T-helper 22 cell (primary cell): ENCODE measurements around the gene CYP17A1.
"Not testable (repeated sequence)": the region's sequence is repeated elsewhere in the genome, so short reads cannot be mapped to it uniquely, and the experiment has no call there.

Experiments used
- DNase-seq: peaks from one replicate; pipeline ENCODE4 v3.0.0-alpha.2; 2020; ENCODE audit warnings: low read depth

Gene CYP17A1

DNA sequence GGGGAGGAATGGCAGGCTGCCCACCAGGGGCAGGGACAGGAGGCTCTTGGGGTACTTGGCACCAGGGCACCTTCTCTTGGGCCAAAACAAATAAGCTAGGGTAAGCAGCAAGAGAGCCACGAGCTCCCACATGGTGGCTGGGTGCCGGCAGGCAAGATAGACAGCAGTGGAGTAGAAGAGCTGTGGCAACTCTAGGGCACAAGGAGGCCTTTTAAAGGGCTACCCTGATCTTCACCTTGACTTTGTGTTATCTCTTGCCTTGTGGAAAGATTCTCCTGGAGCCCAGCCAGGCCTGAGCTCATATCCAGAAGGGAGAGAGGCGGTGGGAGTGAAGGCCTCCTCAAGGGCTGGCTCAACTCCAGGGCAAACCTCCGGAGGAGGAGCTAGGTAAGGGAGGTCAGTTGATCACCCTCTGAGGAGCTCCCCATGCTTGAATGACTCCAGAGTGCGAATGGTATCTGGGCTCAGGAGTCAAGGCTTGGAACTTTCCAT lies at the start of gene CYP17A1:
CYP17A1 (minus strand) TSS at position 184 of the 492 bp plus-strand sequence; CDS start at position 132, 52 bp downstream.
- DNase-seq: no peak

- no peak for DNase-seq
Measured at GRCh38 chr10:102880256-102880655, 43.0 kb upstream of the CYP17A1 start.

DNA sequence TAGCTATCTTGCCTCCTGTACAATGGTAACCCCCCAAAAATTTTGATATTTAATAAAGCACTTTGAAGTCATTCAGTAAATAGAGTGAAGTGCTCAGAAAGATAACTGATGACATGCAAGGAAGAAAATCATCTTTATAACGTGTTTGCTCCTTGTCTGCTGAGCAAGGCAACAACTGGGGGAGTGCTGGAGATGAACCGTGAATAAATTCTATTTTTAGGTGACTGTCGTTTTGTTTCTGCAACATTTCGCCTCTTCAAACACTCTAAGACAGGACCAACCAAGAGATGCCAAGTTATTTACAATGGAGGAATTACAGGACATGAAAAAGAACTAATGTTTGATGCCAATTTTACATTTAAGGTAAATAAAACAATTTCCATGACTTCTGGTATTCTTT lies 41.4 kb upstream of the CYP17A1 start:
- DNase-seq: no peak

DNA sequence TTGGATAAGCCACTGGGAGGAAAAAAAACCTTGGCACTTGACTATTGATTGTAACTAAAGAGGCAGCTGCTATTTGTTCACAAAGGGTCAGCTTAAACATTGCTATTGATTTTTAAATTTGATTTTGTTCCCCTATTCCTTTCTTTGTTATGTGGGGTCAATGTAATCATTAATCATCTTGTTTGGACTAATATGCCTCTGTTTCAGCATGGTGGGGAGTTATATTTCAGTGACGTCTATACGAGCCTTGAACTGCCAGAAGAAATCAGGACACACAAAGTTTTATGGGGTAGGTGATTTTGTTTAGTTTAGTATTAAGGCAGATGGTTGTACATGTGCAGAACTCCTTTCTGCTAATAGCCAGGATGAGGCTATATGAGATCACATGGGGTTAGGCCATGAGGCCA lies 39.5 kb upstream of the CYP17A1 start:
- DNase-seq: no peak

DNA sequence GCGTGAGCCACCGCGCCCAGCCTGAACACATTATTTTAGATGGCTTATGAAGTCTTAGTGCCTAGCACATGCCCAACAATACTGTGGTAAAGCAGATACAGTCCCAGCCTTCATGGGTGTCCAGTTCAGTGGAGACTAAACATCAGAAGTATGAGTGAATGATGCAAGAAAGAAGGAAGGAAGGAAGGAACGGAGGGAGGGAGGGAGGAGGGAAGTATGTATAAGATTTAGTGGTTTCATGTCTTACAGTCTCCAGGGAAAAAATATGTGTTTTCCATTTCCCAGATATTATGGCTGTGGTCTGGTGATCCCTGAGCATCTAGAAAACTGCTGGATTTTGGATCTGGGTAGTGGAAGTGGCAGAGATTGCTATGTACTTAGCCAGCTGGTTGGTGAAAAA lies 35.0 kb upstream of the CYP17A1 start:
- no peak for DNase-seq

- DNase-seq: no peak
Measured at GRCh38 chr10:102870221-102870620, 33.0 kb upstream of the CYP17A1 start.

- DNase-seq: no peak
Measured at GRCh38 chr10:102869258-102870198, 32.3 kb upstream of the CYP17A1 start, which contains the start of gene AS3MT. AS3MT (plus strand) TSS chr10:102869470; CDS start chr10:102869593, 123 bp downstream.

DNA sequence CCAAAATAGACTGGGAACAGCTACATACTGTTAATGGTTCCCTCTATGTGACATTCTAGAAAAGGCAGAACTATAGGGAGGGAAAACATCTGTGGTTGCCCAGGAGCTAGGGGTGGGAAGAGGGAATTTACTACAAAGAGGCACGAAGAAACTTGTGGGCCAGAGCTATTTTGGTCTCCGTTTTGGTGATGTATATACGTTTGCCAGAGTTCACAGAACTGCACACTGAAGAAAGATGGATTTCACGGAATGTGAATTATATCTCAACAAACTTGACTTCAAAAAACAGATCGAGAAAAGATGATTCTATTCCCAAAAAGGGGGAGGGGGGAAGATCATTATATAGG lies 31.7 kb upstream of the CYP17A1 start:
- no peak for DNase-seq

GRCh38 chr10:102865620-102866019 lies 28.4 kb upstream of the CYP17A1 start:
- no peak for DNase-seq

- no peak for DNase-seq
Measured at GRCh38 chr10:102863660-102864059, 26.4 kb upstream of the CYP17A1 start.

GRCh38 chr10:102859911-102860310 lies 22.7 kb upstream of the CYP17A1 start:
- no peak for DNase-seq

DNA sequence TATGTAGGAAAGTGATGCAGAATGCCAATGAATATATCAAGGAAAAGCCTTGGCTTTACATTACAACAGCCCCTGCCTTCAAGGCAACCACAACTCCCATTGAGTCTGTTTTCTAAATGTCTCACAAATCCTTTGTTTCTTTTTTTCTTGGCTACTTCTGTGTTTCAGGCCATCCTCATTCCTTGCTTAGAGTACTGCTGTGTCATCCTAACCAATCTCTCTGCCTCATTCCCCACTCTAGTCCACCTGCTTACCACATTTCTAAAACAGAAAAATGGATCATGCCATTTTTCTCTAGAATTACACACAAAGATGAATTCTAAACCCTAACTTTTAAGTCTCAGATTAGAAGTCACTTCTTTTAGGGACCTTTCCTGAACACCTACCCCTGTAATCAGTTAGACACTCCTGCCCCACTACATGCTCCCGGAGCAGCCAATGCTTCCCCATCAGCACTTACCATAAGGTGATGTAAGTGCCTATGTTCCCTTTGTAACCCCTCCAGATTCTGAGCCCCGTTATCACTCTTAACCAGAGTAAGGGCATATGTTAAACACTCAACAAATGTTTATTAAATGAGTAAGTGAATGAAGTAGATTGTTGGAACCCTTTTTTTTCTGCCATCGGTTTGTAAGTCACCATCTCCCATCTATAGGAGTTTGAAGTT lies 19.7 kb upstream of the CYP17A1 start:
- DNase-seq: no peak

DNA sequence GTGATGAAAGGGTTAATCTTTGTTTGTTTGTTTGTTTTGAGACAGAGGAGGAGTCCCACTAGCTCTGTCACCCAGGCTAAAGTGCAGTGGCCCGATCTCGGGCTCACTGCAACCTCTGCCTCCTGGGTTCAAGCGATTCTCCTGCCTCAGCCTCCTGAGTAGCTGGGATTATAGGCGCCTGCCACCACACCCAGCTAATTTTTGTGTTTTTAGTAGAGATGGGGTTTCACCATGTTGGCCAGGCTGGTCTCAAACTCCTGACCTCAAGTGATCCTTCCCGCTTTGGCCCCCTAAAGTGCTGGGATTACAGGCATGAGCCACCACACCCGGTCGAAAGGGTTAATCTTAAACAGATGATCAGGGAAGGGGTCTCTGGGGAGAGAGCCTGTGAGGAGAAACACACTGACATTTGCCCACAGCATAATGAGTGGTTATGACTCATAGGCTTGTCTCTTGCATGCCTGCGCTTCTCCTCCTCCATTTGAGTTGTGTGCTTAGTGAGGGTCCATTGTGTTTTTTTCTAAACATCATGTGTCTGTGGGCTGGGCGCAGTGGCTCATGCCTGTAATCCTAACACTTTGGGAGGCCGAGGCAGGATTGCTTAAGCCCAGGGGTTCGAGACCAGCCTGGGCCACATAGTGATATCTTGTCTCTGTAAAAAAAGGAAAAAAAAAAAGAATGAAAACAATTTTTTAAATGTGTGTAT lies 18.7 kb upstream of the CYP17A1 start:
- DNase-seq: not testable (repeated sequence)

GRCh38 chr10:102853237-102853636 lies 16.0 kb upstream of the CYP17A1 start:
- DNase-seq: not testable (repeated sequence)

DNA sequence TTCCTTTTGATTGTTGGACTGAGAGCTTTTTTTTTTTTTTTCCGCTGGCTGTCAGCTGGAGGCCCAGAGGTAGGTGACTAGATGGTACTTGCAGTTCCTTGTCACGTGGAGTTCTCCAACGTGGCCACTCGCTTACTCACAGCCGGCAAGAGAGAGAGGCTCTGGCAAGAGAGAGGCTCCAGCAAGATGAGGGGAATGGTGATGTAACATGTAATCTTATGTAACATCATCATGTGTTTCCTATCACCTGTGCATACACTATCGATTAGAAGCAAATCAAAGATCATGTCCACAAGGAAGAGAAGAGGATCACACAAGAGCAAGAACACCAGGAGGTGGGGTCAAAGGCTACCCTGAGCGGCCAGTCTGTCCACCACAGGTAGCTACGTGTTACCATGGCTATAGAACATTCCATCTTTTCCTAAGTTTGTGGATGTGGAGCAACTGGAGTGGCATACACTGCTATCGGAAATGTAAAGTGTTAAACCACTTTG lies 12.9 kb upstream of the CYP17A1 start:
- DNase-seq: no peak

DNA sequence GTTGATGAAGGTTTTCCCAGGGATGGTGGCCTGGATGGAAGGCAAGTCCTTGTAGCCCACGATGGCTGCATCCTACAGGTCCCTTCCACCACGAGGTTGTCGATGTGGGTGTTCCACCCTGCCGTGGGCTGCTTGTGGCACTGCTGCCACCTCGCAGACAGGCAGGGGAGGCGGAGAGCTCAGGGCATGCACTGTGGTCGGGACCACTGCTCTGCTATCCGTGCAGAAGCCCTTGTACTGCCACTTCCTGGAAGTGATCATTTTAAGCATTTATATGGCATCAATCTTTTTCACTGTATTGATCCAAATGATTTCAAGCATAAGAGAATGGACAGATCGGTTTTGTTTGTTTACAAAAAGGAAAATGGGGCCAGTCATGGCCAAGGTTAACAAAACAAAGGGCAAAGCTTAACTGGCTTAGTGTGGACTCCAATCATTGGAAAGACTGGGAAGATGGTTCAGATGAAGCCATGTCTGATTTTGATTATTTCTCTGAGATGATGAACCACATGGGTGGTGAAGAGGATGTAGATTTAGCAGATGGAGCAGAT lies 8.2 kb upstream of the CYP17A1 start:
- DNase-seq: no peak

DNA sequence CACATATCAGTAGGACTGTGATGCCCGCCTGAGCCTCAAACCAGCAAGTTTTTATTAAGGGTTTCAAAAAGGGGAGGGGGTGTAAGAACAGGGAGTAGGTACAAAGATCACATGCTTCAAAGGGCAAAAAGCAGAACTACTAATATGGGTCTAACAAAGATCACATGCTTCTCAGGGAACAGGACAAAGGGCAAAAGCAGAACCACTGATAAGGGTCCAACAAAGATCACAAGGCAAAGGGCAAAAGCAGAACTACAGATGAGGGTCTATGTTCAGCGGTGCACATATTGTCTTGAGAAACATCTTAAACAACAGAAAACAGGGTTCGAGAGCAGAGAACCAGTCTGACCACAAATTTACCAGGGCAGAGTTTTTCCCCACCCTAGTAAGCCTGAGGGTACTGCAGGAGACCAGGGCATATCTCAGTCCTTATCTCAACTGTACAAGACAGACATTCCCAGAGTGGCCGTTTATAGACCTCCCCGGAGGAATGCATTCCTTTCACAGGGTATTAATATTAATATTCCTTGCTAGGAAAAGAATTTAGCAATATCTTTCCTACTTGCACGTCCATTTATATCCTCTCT lies 7.1 kb upstream of the CYP17A1 start:
- not testable (repeated sequence) for DNase-seq

- DNase-seq: not testable (repeated sequence)
Measured at GRCh38 chr10:102843139-102843538, 5.9 kb upstream of the CYP17A1 start.

DNA sequence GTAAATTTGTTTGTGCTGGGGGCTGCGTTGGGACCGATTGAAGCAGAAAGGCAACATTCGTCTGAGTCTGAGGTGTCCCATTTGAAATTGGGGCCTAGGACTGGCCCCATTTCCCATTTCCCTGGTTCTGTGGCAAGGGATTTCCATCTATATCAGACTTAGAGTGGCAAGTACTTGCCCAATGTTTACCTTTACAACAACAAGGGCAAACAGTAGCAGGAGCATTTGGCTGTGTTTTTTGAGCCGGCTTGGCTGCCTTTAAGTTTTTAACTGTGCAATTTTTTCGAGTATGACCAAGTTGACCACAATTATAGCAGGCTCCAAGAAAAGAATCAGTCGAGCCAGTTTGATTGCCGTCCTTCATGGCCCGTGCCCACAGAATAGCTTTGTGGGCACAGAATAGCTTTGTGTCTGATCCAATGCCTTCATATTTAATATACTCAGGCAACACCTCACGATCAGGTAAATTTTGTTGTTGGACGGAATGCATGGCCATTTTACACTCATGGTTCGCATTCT lies 4.7 kb upstream of the CYP17A1 start:
- DNase-seq: no peak

GRCh38 chr10:102838276-102838927 lies 1.2 kb upstream of the CYP17A1 start:
- not testable (repeated sequence) for DNase-seq
